GM12892 (cell line): ENCODE measurements around the gene B3GALT5.

Source experiments
- POLR2A ChIP-seq: IDR thresholded peaks from 2 replicates; pipeline ENCODE4 v1.6.1; 2011; ENCODE audit warnings: low read depth, low read length, control low read depth
- TAF1 ChIP-seq: IDR thresholded peaks from 2 replicates; pipeline ENCODE4 v1.6.1; 2011; ENCODE audit warnings: low read depth, mild to moderate bottlenecking, control low read depth, low read length, borderline replicate concordance

DNA sequence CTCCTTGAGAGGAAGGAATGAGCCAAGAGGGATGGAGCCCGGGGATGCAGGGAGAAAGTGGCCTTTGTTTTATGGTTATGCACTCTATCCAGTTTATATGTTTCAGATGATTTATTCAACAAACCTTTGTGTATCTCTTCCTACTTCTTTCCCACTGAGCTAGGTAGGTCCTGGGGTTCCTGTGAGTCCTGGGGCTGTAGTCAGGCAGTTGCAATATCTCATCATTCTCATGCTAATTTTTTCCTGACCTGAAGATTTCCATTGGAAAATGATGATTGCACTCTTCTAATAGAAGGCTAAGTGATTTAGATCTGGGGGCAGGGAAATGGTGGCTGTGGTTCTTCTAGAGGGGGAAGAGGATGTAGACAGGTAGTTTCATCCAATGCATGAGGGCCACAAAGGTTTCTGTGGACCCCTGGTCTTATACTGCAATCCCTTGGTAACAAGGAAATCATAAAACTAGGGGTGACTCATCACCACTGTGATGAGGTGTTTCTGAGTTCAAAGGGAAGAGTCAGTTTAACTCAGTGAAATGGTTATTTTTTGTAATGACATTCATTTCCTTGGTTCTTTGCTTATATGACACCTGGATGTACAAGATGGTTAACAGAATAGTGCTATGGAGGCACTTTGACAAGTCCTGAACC is 20.2 kb downstream of the B3GALT5 start:
- TF ChIP-seq POLR2A (no peak), TAF1 (no peak)
